Thyroid gland (tissue), 4 donors: ENCODE results near the gene ZBTB17.

Experiments used
- CTCF ChIP-seq, 6 experiments: fragments of 200-600 bp in 3 of 6; fragments of 450-650 bp in 3 of 6; sonication (generic) in 3 of 6; IDR thresholded peaks; one replicate each; pipeline ENCODE4 v1.5.1; 2016 to 2019; ENCODE audit warnings: antibody characterized with exemption in 6 of 6, mild to moderate bottlenecking in 2 of 6, inconsistent platforms in 1 of 6, moderate library complexity in 1 of 6
- POLR2A ChIP-seq, 2 donors: fragments of 450-650 bp; IDR thresholded peaks; one replicate each; pipeline ENCODE4 v1.6.1; 2017; ENCODE audit warnings: antibody characterized with exemption in 2 of 2, mild to moderate bottlenecking in 2 of 2, moderate library complexity in 1 of 2

- no peak for TF ChIP-seq CTCF (IDR thresholded peaks at IDR 0.05)
- no peak for TF ChIP-seq POLR2A (IDR thresholded peaks at IDR 0.05)
These were observed 59.5 kb downstream of the ZBTB17 start for GRCh38 chr1:15916417-15916816.
